ENCODE results near the gene CNN2.

Gene CNN2

DNA sequence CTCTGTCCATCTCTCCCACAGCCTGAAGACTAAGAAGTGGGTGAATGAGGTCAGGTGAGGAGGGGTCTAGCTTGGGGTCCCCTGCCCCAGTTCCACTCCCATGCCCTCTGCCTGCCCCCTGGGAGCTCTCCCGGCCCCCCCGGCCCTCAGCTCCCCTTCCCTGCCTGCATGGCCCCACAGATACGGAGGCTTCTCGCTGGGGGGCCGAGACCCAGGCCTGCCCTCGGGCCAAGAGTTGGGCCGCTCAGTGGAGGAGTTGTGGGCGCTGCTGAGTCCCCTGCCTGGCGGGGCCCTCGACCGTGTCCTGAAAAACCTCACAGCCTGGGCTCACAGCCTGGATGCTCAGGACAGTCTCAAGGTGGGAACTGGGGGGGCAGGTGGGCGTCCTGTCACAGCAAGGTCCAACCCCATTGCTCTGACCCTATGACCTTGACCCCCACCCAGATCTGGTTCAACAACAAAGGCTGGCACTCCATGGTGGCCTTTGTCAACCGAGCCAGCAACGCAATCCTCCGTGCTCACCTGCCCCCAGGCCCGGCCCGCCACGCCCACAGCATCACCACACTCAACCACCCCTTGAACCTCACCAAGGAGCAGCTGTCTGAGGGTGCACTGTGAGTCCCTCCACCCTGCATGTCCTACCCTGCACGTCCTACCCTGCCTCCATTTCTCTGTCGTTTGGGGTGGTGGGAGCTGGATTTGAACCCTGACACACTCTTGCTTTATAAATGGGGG lies 29.6 kb downstream of the CNN2 start:
- no peak for ATAC-seq (ENCODE audit: insufficient read depth, low read depth)
- Histone ChIP-seq H3K4me3 (ENCODE audit: low read depth in 1 of 2, low read length in 2 of 2) (no peak overlapping the region), H4K20me1 (ENCODE audit: insufficient read depth, low read length) (no peaks in the 10 kb centered on the region), H3K27me3 (ENCODE audit: insufficient read depth, low read length, poor library complexity) (no peaks in the 10 kb centered on the region), H3K4me2 (ENCODE audit: insufficient read depth, low read length) (no peak overlapping the region), H3K27ac (ENCODE audit: low read length) (no peak overlapping the region), H3K9ac (ENCODE audit: low read depth, low read length) (no peak overlapping the region), H3K36me3 (ENCODE audit: insufficient read depth, low read length) (peaks cover 45% of the 10 kb centered on the region), H3K4me1 (ENCODE audit: insufficient read depth, low read length) (no peaks in the 10 kb centered on the region), H2AFZ (ENCODE audit: low read depth, low read length) (no peak overlapping the region), H3K9me3 (ENCODE audit: insufficient read depth, low read length, severe bottlenecking) (peaks cover 35% of the 10 kb centered on the region), H3K79me2 (ENCODE audit: insufficient read depth, low read length) (no peaks in the 10 kb centered on the region)
- TF ChIP-seq EZH2 (IDR thresholded peaks at IDR 0.05; ENCODE audit: borderline replicate concordance, low read depth, low read length, severe bottlenecking): no peak
- TF ChIP-seq, protein P1, sequence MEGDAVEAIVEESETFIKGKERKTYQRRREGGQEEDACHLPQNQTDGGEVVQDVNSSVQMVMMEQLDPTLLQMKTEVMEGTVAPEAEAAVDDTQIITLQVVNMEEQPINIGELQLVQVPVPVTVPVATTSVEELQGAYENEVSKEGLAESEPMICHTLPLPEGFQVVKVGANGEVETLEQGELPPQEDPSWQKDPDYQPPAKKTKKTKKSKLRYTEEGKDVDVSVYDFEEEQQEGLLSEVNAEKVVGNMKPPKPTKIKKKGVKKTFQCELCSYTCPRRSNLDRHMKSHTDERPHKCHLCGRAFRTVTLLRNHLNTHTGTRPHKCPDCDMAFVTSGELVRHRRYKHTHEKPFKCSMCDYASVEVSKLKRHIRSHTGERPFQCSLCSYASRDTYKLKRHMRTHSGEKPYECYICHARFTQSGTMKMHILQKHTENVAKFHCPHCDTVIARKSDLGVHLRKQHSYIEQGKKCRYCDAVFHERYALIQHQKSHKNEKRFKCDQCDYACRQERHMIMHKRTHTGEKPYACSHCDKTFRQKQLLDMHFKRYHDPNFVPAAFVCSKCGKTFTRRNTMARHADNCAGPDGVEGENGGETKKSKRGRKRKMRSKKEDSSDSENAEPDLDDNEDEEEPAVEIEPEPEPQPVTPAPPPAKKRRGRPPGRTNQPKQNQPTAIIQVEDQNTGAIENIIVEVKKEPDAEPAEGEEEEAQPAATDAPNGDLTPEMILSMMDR (IDR thresholded peaks at IDR 0.05; ENCODE audit: borderline replicate concordance, extremely low read depth, low read length, poor library complexity, severe bottlenecking): no peak
- DNase-seq: no peak

DNA sequence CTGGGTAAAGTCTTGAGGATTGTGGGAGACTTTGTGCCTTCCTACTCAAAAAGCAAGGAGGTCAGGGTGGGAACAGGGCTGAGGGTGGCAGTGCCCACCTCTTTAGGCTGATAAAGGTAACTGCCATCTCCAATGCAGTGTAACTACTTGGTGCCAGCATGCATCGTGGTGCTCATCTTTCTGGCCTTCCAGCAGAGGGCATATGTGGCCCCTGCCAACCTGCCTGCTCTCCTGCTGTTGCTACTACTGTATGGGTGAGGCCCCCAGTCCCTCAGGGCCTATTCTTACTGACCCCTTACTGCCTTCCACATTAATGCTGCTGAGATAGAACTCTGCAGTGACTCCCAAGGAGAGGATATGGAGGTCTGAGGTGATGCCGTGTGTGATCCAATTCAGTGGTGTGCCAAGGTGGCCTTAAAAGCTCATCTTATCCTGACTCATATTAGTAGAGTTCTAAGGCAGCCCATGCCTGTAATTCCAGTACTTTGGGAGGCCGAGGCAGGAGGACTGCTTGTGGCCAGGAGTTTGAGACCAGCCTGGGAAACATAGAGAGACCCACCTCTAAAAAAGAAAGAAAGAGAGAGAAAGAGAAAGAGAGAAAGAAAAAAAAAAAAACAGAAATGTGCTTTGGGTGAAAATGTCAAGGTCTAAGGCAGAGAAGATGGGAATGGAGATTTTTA lies 30.9 kb downstream of the CNN2 start:
- Histone ChIP-seq H3K4me1 (ENCODE audit: insufficient read depth, low read length) (no peaks in the 10 kb centered on the region), H3K27ac (ENCODE audit: low read length) (no peak overlapping the region), H2AFZ (ENCODE audit: low read depth, low read length) (no peak overlapping the region), H3K27me3 (ENCODE audit: insufficient read depth, low read length, poor library complexity) (no peaks in the 10 kb centered on the region), H3K36me3 (ENCODE audit: insufficient read depth, low read length) (peaks cover 45% of the 10 kb centered on the region), H4K20me1 (ENCODE audit: insufficient read depth, low read length) (no peaks in the 10 kb centered on the region), H3K9me3 (ENCODE audit: insufficient read depth, low read length, severe bottlenecking) (peaks cover 35% of the 10 kb centered on the region), H3K4me2 (ENCODE audit: insufficient read depth, low read length) (no peak overlapping the region), H3K4me3 (ENCODE audit: low read depth in 1 of 2, low read length in 2 of 2) (peak overlapping the region in 1 of 2 experiments; percentile 8; a peak in 1 of 4 replicates), H3K79me2 (ENCODE audit: insufficient read depth, low read length) (no peaks in the 10 kb centered on the region), H3K9ac (ENCODE audit: low read depth, low read length) (no peak overlapping the region)
- no peak for TF ChIP-seq EZH2 (IDR thresholded peaks at IDR 0.05; ENCODE audit: borderline replicate concordance, low read depth, low read length, severe bottlenecking)
- TF ChIP-seq, protein P1 (IDR thresholded peaks at IDR 0.05; ENCODE audit: borderline replicate concordance, extremely low read depth, low read length, poor library complexity, severe bottlenecking): no peak
- DNase-seq (peak; percentile 57), ATAC-seq (ENCODE audit: insufficient read depth, low read depth) (no peak)

DNA sequence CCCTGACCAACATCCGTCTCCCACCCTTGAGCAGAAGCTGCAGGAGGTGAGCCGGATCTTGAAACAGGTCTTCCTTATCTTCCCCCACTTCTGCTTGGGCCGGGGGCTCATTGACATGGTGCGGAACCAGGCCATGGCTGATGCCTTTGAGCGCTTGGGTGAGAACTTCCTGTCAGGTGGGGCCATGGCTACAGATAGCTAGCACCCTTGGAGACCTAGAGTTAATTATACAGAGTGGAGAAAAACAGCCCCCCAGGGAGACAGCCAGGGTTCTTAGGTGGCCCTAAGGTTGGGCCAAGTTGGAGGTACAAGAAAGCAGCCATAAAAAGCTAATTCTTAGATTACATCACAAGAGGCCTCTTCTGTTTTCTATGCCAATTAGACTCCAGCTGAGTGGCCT lies 31.7 kb downstream of the CNN2 start:
- Histone ChIP-seq H3K9me3 (ENCODE audit: insufficient read depth, low read length, severe bottlenecking) (peaks cover 35% of the 10 kb centered on the region), H3K27me3 (ENCODE audit: insufficient read depth, low read length, poor library complexity) (no peaks in the 10 kb centered on the region), H3K9ac (ENCODE audit: low read depth, low read length) (no peak overlapping the region), H3K79me2 (ENCODE audit: insufficient read depth, low read length) (no peaks in the 10 kb centered on the region), H3K27ac (ENCODE audit: low read length) (no peak overlapping the region), H3K4me2 (ENCODE audit: insufficient read depth, low read length) (no peak overlapping the region), H4K20me1 (ENCODE audit: insufficient read depth, low read length) (no peaks in the 10 kb centered on the region), H3K4me1 (ENCODE audit: insufficient read depth, low read length) (no peaks in the 10 kb centered on the region), H2AFZ (ENCODE audit: low read depth, low read length) (no peak overlapping the region), H3K4me3 (ENCODE audit: low read depth in 1 of 2, low read length in 2 of 2) (no peak overlapping the region), H3K36me3 (ENCODE audit: insufficient read depth, low read length) (peaks cover 45% of the 10 kb centered on the region)
- TF ChIP-seq, protein P1 (IDR thresholded peaks at IDR 0.05; ENCODE audit: borderline replicate concordance, extremely low read depth, low read length, poor library complexity, severe bottlenecking): no peak
- TF ChIP-seq EZH2 (IDR thresholded peaks at IDR 0.05; ENCODE audit: borderline replicate concordance, low read depth, low read length, severe bottlenecking): no peak
- no peak for ATAC-seq (ENCODE audit: insufficient read depth, low read depth)
- DNase-seq: no peak

All from DND-41 (cell line).